ENCODE results near the gene ATP8A2.

DNA sequence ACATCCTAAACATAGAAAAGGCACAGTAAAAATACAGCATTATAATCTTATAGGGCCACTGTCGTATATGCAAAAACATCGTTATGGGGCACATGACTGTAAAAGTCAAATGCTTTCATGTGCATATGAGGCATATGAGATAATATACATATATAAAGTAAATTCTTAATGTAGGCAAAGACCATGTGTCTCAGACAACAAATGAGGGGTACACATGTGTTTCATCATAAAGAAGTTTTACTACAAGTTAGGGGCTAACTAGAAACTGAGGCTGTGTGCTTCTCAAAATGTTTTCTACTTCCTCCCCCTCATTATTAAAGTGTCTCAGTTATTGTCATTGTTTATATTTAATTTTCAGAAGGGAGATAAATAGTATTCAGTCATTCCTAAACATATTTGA, 370.4 kb downstream of the ATP8A2 start:
- TF ChIP-seq, protein P1, sequence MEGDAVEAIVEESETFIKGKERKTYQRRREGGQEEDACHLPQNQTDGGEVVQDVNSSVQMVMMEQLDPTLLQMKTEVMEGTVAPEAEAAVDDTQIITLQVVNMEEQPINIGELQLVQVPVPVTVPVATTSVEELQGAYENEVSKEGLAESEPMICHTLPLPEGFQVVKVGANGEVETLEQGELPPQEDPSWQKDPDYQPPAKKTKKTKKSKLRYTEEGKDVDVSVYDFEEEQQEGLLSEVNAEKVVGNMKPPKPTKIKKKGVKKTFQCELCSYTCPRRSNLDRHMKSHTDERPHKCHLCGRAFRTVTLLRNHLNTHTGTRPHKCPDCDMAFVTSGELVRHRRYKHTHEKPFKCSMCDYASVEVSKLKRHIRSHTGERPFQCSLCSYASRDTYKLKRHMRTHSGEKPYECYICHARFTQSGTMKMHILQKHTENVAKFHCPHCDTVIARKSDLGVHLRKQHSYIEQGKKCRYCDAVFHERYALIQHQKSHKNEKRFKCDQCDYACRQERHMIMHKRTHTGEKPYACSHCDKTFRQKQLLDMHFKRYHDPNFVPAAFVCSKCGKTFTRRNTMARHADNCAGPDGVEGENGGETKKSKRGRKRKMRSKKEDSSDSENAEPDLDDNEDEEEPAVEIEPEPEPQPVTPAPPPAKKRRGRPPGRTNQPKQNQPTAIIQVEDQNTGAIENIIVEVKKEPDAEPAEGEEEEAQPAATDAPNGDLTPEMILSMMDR (IDR thresholded peaks at IDR 0.05): no peak
- no peak for TF ChIP-seq POLR2A (IDR thresholded peaks at IDR 0.05)
- TF ChIP-seq EP300 (IDR thresholded peaks at IDR 0.05; ENCODE audit: low read depth): no peak

Data from transverse colon (tissue), 3 donors.